Muscle layer of duodenum (tissue), 2 donors: Measurements from ENCODE around the gene GSK3B.

Experiments used
- H3K27ac ChIP-seq: one replicate; pipeline ENCODE4 v1.7.0; 2013; ENCODE audit warnings: mild to moderate bottlenecking, low read length
- H3K27me3 ChIP-seq: one replicate; pipeline ENCODE4 v1.7.0; 2013; ENCODE audit warnings: low read depth, mild to moderate bottlenecking, control low read depth, low read length
- H3K36me3 ChIP-seq, 2 donors: one replicate each; pipeline ENCODE4 v1.7.0; 2013; ENCODE audit warnings: low read length in 2 of 2, control low read depth in 1 of 2, mild to moderate bottlenecking in 1 of 2; ENCODE audit not compliant: insufficient read depth in 2 of 2, control insufficient read depth in 1 of 2
- H3K4me1 ChIP-seq, 2 donors: one replicate each; pipeline ENCODE4 v1.7.0; 2013; ENCODE audit warnings: low read length in 2 of 2, mild to moderate bottlenecking in 2 of 2, control low read depth in 1 of 2, moderate library complexity in 1 of 2; ENCODE audit not compliant: insufficient read depth in 2 of 2, control insufficient read depth in 1 of 2
- H3K4me3 ChIP-seq, 2 donors: one replicate each; pipeline ENCODE4 v1.7.0; 2013; ENCODE audit warnings: low read length in 2 of 2, low read depth in 1 of 2, mild to moderate bottlenecking in 1 of 2
- H3K9me3 ChIP-seq, 2 donors: one replicate each; pipeline ENCODE4 v1.7.0; 2013; ENCODE audit warnings: low read length in 2 of 2, control low read depth in 1 of 2, mild to moderate bottlenecking in 1 of 2; ENCODE audit not compliant: control insufficient read depth in 1 of 2
- donor health status: healthy.

The GSK3B gene

GRCh38 chr3:119829420-119829819 lies 264.8 kb downstream of the GSK3B start:
- H3K4me3 ChIP-seq, result no peak overlapping the region
- no peaks in the 10 kb centered on the region for H3K27me3 ChIP-seq
- no peaks in the 10 kb centered on the region for H3K9me3 ChIP-seq
- H3K4me1 ChIP-seq, result no peaks in the 10 kb centered on the region
- H3K36me3 ChIP-seq, result peaks cover 6 to 11% of the 10 kb centered on the region in 2 donors
- no peak overlapping the region for H3K27ac ChIP-seq

DNA sequence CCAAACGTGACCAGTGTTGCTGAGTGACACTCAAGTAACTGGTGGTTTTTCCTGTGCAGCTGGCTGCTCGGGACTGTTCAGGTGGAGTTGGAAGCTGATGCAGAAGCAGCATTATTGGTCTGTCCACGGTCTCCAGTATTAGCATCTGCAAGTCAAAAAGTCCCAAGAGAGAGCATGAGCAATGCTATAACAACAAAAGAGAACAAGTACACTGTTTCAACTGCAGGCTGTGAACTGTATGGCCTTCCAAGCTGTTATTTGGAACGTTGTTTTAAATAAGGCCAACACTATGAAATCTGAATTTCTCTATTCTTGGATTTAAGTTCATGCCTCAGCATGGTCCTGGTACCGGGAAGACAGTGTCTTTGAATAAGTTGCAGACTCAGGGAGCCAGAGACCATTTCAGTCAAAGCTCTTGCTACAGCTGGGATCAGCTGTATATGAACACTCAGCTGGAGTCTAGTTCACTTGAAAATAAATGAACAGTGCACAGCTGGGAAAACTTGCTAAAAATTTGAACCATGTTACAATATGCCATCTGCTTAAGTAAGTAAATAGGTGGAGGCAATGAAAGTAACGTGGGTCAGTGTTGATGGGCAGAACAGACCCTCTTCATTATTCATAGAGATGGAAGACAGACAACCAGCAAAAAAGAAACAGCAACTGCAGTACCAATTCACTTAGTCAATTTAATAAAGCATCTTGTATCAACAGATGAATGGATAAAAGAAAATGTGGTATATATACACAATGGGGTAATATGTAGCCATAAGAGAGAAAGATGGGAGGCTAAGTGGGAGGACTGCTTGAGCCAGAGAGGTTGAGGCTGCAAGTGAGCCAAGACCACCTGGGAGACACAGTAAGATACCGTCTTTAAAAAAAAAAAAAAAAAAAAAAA lies 267.3 kb downstream of the GSK3B start:
- Histone ChIP-seq H3K36me3 (peaks cover 6 to 11% of the 10 kb centered on the region in 2 donors), H3K9me3 (no peaks in the 10 kb centered on the region), H3K27ac (no peak overlapping the region), H3K27me3 (no peaks in the 10 kb centered on the region), H3K4me1 (no peaks in the 10 kb centered on the region), H3K4me3 (no peak overlapping the region)

DNA sequence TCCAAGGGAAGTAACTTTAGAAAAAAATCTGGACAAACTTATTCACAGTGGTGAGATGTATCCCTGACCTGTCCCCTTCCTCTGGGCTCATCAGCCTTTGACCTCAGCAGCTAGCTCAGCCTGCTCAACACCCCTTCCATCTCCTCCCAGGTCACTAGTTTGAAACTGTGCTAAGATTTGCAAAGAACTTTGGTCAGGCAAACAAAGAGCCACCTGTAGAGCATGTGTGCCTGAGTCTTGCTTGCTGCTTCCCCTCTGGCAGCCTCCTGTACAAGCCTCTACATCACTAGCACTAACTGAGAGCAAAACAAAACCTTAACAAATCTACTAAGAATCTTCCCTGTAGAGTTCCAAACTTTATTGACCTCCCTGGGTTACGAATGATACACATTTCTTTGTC lies 268.4 kb downstream of the GSK3B start:
- H3K36me3 ChIP-seq, result peaks cover 6 to 11% of the 10 kb centered on the region in 2 donors
- no peaks in the 10 kb centered on the region for H3K9me3 ChIP-seq

DNA sequence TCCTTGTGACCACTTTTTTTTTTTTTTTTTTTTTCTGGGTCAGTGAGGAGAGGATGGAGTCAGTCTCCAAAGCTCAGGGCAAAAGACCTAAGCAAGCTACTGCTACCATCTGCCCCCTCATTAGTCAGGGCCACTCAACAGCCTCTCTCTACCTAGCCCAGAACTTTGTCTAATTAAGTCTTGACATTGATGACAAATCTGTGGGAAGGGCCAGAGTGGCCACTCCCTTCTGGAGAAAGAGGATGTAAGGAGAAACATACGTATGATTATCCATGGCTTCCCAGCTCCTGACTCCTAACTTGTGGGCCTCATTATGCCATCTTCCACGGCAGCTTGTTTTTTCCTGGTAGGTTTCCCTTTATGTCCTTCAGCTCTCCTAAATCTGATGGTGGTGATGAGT lies 274.4 kb downstream of the GSK3B start:
- H3K4me3 ChIP-seq, result no peak overlapping the region
- H3K36me3 ChIP-seq, result peaks cover 0 to 4% of the 10 kb centered on the region in 2 donors
- H3K27me3 ChIP-seq, result no peaks in the 10 kb centered on the region
- H3K27ac ChIP-seq, result no peak overlapping the region
- H3K4me1 ChIP-seq, result no peaks in the 10 kb centered on the region
- H3K9me3 ChIP-seq, result no peaks in the 10 kb centered on the region

More for the DNA sequence above, 268.4 kb downstream of the GSK3B start:
- Histone ChIP-seq H3K4me3 (no peak overlapping the region), H3K4me1 (no peaks in the 10 kb centered on the region), H3K27ac (no peak overlapping the region), H3K27me3 (no peaks in the 10 kb centered on the region)

GRCh38 chr3:119818937-119819336 lies 275.3 kb downstream of the GSK3B start:
- H3K36me3 ChIP-seq, result no peaks in the 10 kb centered on the region
- H3K4me3 ChIP-seq, result no peak overlapping the region
- H3K4me1 ChIP-seq, result no peaks in the 10 kb centered on the region
- no peaks in the 10 kb centered on the region for H3K27me3 ChIP-seq
- no peaks in the 10 kb centered on the region for H3K9me3 ChIP-seq
- H3K27ac ChIP-seq, result no peak overlapping the region

DNA sequence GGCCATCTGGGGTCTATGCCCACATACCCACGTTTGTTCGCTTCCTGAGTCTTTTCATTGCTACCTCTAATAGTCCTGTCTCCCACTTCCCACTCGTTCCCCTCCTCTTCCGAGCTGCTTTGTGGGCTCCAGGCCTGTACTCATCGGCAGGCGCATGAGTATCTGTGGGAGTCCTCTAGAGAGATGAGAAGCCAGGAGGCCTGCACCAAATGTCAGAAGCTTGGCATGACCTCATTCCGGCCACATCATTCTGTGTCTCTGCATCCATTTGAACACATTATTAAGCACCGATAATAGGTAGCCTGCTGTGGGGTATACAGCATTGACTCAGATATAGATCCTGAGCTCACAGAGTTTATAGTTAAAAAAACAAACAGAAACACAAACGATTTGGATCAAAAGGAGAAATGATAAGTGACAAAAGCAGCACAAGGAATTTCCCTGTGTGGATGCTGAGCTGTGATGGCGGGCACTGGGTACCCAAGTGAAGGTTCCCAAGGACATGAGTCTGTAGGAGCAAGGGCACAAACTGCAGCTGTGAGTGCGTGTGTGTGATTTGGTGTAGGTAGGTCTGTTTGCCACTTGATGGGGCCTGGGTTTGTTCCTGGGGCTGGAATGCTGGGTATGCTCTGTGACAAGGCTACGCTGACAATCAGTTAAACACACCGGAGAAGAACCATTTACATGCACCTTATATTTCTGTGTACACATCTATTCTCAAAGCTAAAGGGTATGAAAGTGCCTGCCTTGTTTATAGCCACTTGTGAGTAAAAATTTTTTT lies 276.5 kb downstream of the GSK3B start:
- Histone ChIP-seq H3K36me3 (no peaks in the 10 kb centered on the region), H3K4me1 (no peaks in the 10 kb centered on the region), H3K9me3 (no peaks in the 10 kb centered on the region), H3K27ac (no peak overlapping the region), H3K27me3 (no peaks in the 10 kb centered on the region), H3K4me3 (no peak overlapping the region)

- no peaks in the 10 kb centered on the region for H3K4me1 ChIP-seq
- H3K36me3 ChIP-seq, result no peaks in the 10 kb centered on the region
These were observed 277.2 kb downstream of the GSK3B start for GRCh38 chr3:119817071-119817470.

DNA sequence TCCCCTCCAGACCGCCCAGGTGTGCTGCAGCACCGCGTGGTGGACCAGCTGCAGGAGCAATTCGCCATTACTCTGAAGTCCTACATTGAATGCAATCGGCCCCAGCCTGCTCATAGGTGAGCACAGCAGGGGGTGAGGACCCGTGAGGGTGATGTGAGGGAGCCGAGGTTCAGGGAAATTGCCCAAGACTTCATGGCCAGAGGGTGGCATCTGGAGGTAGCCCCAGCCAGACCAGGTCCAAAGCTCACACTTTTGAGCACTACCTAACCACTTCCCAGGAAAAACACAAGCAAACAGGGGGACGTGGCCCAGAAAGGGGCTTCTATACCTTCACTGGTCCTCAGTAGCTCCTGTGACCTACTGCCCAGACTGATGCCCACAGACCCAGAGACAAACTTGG lies 278.5 kb downstream of the GSK3B start:
- Histone ChIP-seq H3K9me3 (no peaks in the 10 kb centered on the region), H3K4me3 (no peak overlapping the region), H3K4me1 (no peaks in the 10 kb centered on the region), H3K36me3 (no peaks in the 10 kb centered on the region), H3K27ac (no peak overlapping the region), H3K27me3 (no peaks in the 10 kb centered on the region)

More at GRCh38 chr3:119817071-119817470, 277.2 kb downstream of the GSK3B start:
- H3K27ac ChIP-seq, result no peak overlapping the region
- H3K9me3 ChIP-seq, result no peaks in the 10 kb centered on the region
- no peaks in the 10 kb centered on the region for H3K27me3 ChIP-seq
- H3K4me3 ChIP-seq, result no peak overlapping the region

- Histone ChIP-seq H3K36me3 (no peaks in the 10 kb centered on the region), H3K9me3 (no peaks in the 10 kb centered on the region)
These were observed 281.7 kb downstream of the GSK3B start for GRCh38 chr3:119812491-119813058.

DNA sequence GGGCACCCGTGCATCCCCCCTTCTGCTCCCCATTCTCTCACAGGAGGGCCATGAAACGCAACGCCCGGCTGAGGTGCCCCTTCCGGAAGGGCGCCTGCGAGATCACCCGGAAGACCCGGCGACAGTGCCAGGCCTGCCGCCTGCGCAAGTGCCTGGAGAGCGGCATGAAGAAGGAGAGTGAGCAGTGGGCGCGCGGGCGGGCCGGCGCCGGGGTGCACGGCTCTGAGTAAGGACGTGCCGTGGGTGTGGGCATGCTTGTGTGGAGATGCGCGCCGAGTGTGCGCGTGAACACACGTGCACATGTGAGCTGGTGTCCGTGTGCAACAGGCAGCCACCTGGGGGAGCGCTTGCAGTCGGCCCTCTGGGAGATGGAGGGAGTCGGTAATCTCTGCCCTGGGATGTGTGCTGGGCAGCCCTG lies 284.2 kb downstream of the GSK3B start:
- Histone ChIP-seq H3K4me1 (peaks cover 0 to 11% of the 10 kb centered on the region in 2 donors), H3K4me3 (peak overlapping the region; percentile 55 to 76), H3K27me3 (no peaks in the 10 kb centered on the region), H3K9me3 (no peaks in the 10 kb centered on the region), H3K36me3 (no peaks in the 10 kb centered on the region), H3K27ac (no peak overlapping the region)

More at GRCh38 chr3:119812491-119813058, 281.7 kb downstream of the GSK3B start:
- Histone ChIP-seq H3K4me3 (no peak overlapping the region), H3K27me3 (no peaks in the 10 kb centered on the region), H3K4me1 (peaks cover 0 to 11% of the 10 kb centered on the region in 2 donors), H3K27ac (no peak overlapping the region)
